AG09309 (cell line): ENCODE results near the gene B4GALNT2.

Source experiments
- DNase-seq: peaks from one replicate; pipeline ENCODE4 v3.0.0-alpha.2; 2010; ENCODE audit warnings: low read depth
- H3K4me3 ChIP-seq: 2 replicates; pipeline ENCODE4 v1.5.1; 2011; ENCODE audit warnings: mild to moderate bottlenecking, low read depth, low read length, moderate library complexity; ENCODE audit not compliant: control insufficient read depth
- CTCF ChIP-seq: IDR thresholded peaks from 2 replicates; pipeline ENCODE4 v1.5.1; 2011; ENCODE audit warnings: mild to moderate bottlenecking, low read depth, low read length, inconsistent platforms; ENCODE audit not compliant: insufficient read depth, control insufficient read depth; ENCODE audit errors: missing control alignments

B4GALNT2 gene

GRCh38 chr17:49224198-49224996 is 91.8 kb downstream of the B4GALNT2 start:
- H3K4me3 ChIP-seq: no peak overlapping the region
- no peak for TF ChIP-seq CTCF
- no peak for DNase-seq

- no peak overlapping the region for H3K4me3 ChIP-seq
- no peak for TF ChIP-seq CTCF
- DNase-seq: no peak
Measured at GRCh38 chr17:49224997-49225337, 92.4 kb downstream of the B4GALNT2 start.

- no peak overlapping the region for H3K4me3 ChIP-seq
- DNase-seq: no peak
- TF ChIP-seq CTCF: no peak
Measured at GRCh38 chr17:49225554-49226236, 93.1 kb downstream of the B4GALNT2 start.
